Trophoblast cell (in vitro differentiated cells and primary cell): ENCODE measurements around the gene TK1.

Experiments used
- DNase-seq, 2 donors: peaks; one replicate each; pipeline ENCODE4 v3.0.0-alpha.2; 2016
- H2AFZ ChIP-seq: 2 replicates; pipeline ENCODE4 v1.6.1; 2013; ENCODE audit warnings: low read length, moderate library complexity, mild to moderate bottlenecking; ENCODE audit not compliant: insufficient read depth, poor library complexity
- H2AK5ac ChIP-seq: 2 replicates; pipeline ENCODE4 v1.6.1; 2013; ENCODE audit warnings: mild to moderate bottlenecking, low read length
- H2BK120ac ChIP-seq: 2 replicates; pipeline ENCODE4 v1.6.1; 2013; ENCODE audit warnings: low read length, mild to moderate bottlenecking, moderate library complexity; ENCODE audit not compliant: insufficient read depth, poor library complexity
- H2BK12ac ChIP-seq: 2 replicates; pipeline ENCODE4 v1.6.1; 2013; ENCODE audit warnings: mild to moderate bottlenecking, low read length, moderate library complexity
- H2BK5ac ChIP-seq: 2 replicates; pipeline ENCODE4 v1.6.1; 2013; ENCODE audit warnings: low read length, low read depth, moderate library complexity, mild to moderate bottlenecking; ENCODE audit not compliant: poor library complexity
- H3K14ac ChIP-seq: 2 replicates; pipeline ENCODE4 v1.6.1; 2013; ENCODE audit warnings: mild to moderate bottlenecking, low read length
- H3K18ac ChIP-seq: 2 replicates; pipeline ENCODE4 v1.6.1; 2013; ENCODE audit warnings: mild to moderate bottlenecking, low read length
- H3K23ac ChIP-seq: 2 replicates; pipeline ENCODE4 v1.6.1; 2013; ENCODE audit warnings: low read length
- H3K27ac ChIP-seq: 2 replicates; pipeline ENCODE4 v1.5.1; 2013; ENCODE audit warnings: low read depth, mild to moderate bottlenecking, inconsistent platforms, low read length, moderate library complexity
- H3K27me3 ChIP-seq: 2 replicates; pipeline ENCODE4 v1.6.1; 2013; ENCODE audit warnings: inconsistent platforms, mild to moderate bottlenecking, low read length, moderate library complexity; ENCODE audit not compliant: insufficient read depth
- H3K36me3 ChIP-seq, 2 experiments: 1 replicate in 1 of 2; 2 replicates in 1 of 2; pipeline ENCODE4 v1.6.1; 2013; ENCODE audit warnings: low read length in 2 of 2, mild to moderate bottlenecking in 2 of 2, moderate library complexity in 1 of 2; ENCODE audit not compliant: insufficient read depth in 2 of 2, control insufficient read depth in 1 of 2
- H3K4ac ChIP-seq: 2 replicates; pipeline ENCODE4 v1.6.1; 2013; ENCODE audit warnings: low read depth, mild to moderate bottlenecking, low read length, moderate library complexity
- H3K4me1 ChIP-seq, 2 experiments: 1 replicate in 1 of 2; 2 replicates in 1 of 2; pipeline ENCODE4 v1.6.1; 2013; ENCODE audit warnings: low read length in 2 of 2, mild to moderate bottlenecking in 2 of 2, moderate library complexity in 1 of 2; ENCODE audit not compliant: insufficient read depth in 2 of 2, control insufficient read depth in 1 of 2
- H3K4me2 ChIP-seq: 2 replicates; pipeline ENCODE4 v1.6.1; 2013; ENCODE audit warnings: inconsistent platforms, mild to moderate bottlenecking, low read length, moderate library complexity
- H3K4me3 ChIP-seq: 2 replicates; pipeline ENCODE4 v1.5.1; 2013; ENCODE audit warnings: mild to moderate bottlenecking, low read depth, low read length, inconsistent platforms
- H3K79me1 ChIP-seq: one replicate; pipeline ENCODE4 v1.6.1; 2013; ENCODE audit warnings: low read length
- H3K79me2 ChIP-seq: 2 replicates; pipeline ENCODE4 v1.6.1; 2013; ENCODE audit warnings: low read length, mild to moderate bottlenecking; ENCODE audit not compliant: control insufficient read depth, insufficient read depth, poor library complexity
- H3K9ac ChIP-seq: 2 replicates; pipeline ENCODE4 v1.6.1; 2013; ENCODE audit warnings: mild to moderate bottlenecking, low read length
- H3K9me3 ChIP-seq: 2 replicates; pipeline ENCODE4 v1.6.1; 2013; ENCODE audit warnings: low read depth, mild to moderate bottlenecking, control low read depth, inconsistent platforms, low read length; ENCODE audit not compliant: insufficient read depth
- H4K12ac ChIP-seq: 2 replicates; pipeline ENCODE4 v1.6.1; 2013; ENCODE audit warnings: low read depth, mild to moderate bottlenecking, low read length, moderate library complexity
- H4K8ac ChIP-seq: 2 replicates; pipeline ENCODE4 v1.6.1; 2013; ENCODE audit warnings: low read depth, mild to moderate bottlenecking, low read length, moderate library complexity
- H4K91ac ChIP-seq: one replicate; pipeline ENCODE4 v1.6.1; 2013; ENCODE audit warnings: low read depth, mild to moderate bottlenecking, low read length, moderate library complexity
- WGBS: extraction: QIAGEN DNeasy Blood & Tissue Kit; methylation state at CpG from one replicate; pipeline ENCODE4 v1.1.7; 2013; ENCODE audit warnings: missing lambda C conversion rate; ENCODE audit not compliant: insufficient read length, insufficient coverage; ENCODE audit errors: extremely low coverage; 5-methylcytosine and 5-hydroxymethylcytosine counted together

The TK1 gene

DNA sequence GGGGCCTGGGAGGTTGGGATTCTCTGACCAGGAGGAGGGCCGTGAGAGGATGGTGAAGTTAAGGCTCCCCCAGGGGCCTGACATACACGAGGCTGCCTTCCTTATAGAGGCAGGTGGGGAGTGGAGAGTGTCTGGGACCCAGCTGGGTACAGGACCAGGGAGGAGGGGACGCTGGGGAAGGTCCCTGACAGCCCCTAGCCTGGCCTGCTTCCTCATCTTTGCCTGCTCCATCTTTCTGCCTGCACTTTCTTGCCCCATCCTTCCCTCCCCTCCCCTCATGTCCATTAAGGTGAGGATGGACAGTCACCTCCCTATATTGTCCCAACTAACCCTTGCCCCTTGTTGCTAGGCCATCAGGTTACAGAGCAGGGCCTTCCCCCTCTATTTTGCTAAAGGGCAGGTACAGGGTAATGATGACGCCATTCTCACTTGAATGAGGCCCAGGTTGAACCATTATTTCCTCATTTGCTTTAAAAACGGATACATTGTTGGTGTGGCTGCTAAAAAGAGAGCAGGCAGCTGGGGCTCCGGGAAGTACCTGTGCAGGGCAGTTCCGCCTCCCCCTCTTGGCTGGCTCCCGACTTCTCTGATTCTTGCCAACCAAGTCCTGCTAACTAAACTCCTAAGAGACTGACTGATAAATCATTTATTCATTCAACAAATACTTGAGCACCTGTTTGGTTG lies 39.4 kb downstream of the TK1 start:
- Histone ChIP-seq H3K4me1 (peaks cover 2 to 5% of the 10 kb centered on the region in 2 experiments), H3K4ac (no peak overlapping the region), H3K27me3 (no peaks in the 10 kb centered on the region), H3K79me2 (no peaks in the 10 kb centered on the region), H2BK5ac (no peak overlapping the region), H3K9me3 (no peaks in the 10 kb centered on the region), H4K8ac (no peak overlapping the region), H2AFZ (no peak overlapping the region), H4K12ac (no peak overlapping the region), H3K23ac (no peak overlapping the region), H3K4me2 (no peak overlapping the region), H3K36me3 (no peaks in the 10 kb centered on the region), H3K4me3 (no peak overlapping the region), H2AK5ac (no peak overlapping the region), H2BK12ac (no peak overlapping the region), H3K27ac (no peak overlapping the region), H3K14ac (no peak overlapping the region), H2BK120ac (no peak overlapping the region), H3K18ac (no peak overlapping the region), H3K79me1 (no peaks in the 10 kb centered on the region), H3K9ac (no peak overlapping the region), H4K91ac (no peak overlapping the region)
- no CpG with 5 or more reads among the region's 8 CpGs for WGBS
- DNase-seq = no peak

- Histone ChIP-seq H2BK5ac (no peak overlapping the region), H4K91ac (no peak overlapping the region), H3K79me1 (no peaks in the 10 kb centered on the region), H3K4ac (no peak overlapping the region), H3K36me3 (no peaks in the 10 kb centered on the region), H3K4me2 (no peak overlapping the region), H3K79me2 (no peaks in the 10 kb centered on the region), H3K9me3 (no peaks in the 10 kb centered on the region), H3K9ac (no peak overlapping the region), H3K27me3 (no peaks in the 10 kb centered on the region), H3K4me3 (no peak overlapping the region), H3K23ac (no peak overlapping the region), H2BK120ac (no peak overlapping the region), H3K14ac (no peak overlapping the region), H2BK12ac (no peak overlapping the region), H2AFZ (no peak overlapping the region), H4K8ac (no peak overlapping the region), H3K18ac (no peak overlapping the region), H3K27ac (no peak overlapping the region), H3K4me1 (peaks cover 2 to 4% of the 10 kb centered on the region in 2 experiments), H2AK5ac (no peak overlapping the region), H4K12ac (no peak overlapping the region)
- DNase-seq = no peak
- no CpG with 5 or more reads among the region's 6 CpGs for WGBS
Observed at GRCh38 chr17:78146881-78147280, 40.0 kb downstream of the TK1 start.

DNA sequence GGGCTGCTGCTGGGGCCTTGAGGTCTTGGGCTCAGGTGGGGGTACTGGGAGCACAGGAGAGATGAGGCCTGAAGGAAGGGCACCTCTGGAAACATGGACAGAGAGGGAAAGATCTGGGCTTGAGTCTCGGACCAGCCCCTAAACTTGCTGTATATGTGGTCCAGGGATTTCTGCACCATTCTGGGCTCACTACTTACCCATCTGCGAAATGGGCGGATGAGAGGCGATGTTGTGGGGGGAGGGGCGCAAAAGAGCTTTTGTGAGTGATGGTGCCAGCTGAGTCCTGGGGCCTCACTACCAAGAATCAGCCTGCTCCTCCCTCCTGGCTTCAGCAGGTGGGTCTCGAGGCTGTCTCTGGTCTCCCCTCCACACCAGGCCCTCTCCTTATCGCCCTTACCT lies 40.4 kb downstream of the TK1 start:
- H2AFZ ChIP-seq = no peak overlapping the region
- WGBS = no CpG with 5 or more reads among the region's 7 CpGs
- peaks cover 2% of the 10 kb centered on the region in 2 experiments for H3K4me1 ChIP-seq
- H3K18ac ChIP-seq = no peak overlapping the region
- H3K14ac ChIP-seq = no peak overlapping the region
- no peak overlapping the region for H2BK12ac ChIP-seq
- no peak overlapping the region for H4K12ac ChIP-seq
- no peak overlapping the region for H4K8ac ChIP-seq
- H2BK5ac ChIP-seq = no peak overlapping the region
- no peak overlapping the region for H3K23ac ChIP-seq
- no peak overlapping the region for H3K4ac ChIP-seq
- H4K91ac ChIP-seq = no peak overlapping the region
- no peak overlapping the region for H2AK5ac ChIP-seq
- no peaks in the 10 kb centered on the region for H3K79me2 ChIP-seq
- no peak overlapping the region for H3K9ac ChIP-seq
- no peaks in the 10 kb centered on the region for H3K36me3 ChIP-seq
- no peaks in the 10 kb centered on the region for H3K27me3 ChIP-seq
- H3K27ac ChIP-seq = no peak overlapping the region
- H3K4me2 ChIP-seq = no peak overlapping the region
- no peak overlapping the region for H2BK120ac ChIP-seq
- H3K79me1 ChIP-seq = no peaks in the 10 kb centered on the region
- no peaks in the 10 kb centered on the region for H3K9me3 ChIP-seq
- H3K4me3 ChIP-seq = no peak overlapping the region
- no peak for DNase-seq

GRCh38 chr17:78144736-78145641 lies 41.9 kb downstream of the TK1 start:
- no peak overlapping the region for H3K9ac ChIP-seq
- H3K79me1 ChIP-seq = no peaks in the 10 kb centered on the region
- no peak overlapping the region for H3K18ac ChIP-seq
- H3K14ac ChIP-seq = no peak overlapping the region
- no peak overlapping the region for H4K12ac ChIP-seq
- H3K36me3 ChIP-seq = no peaks in the 10 kb centered on the region
- H3K79me2 ChIP-seq = no peaks in the 10 kb centered on the region
- H3K27me3 ChIP-seq = no peaks in the 10 kb centered on the region
- H2AK5ac ChIP-seq = no peak overlapping the region
- no peak overlapping the region for H3K4me3 ChIP-seq
- H2BK120ac ChIP-seq = no peak overlapping the region
- no peak overlapping the region for H4K91ac ChIP-seq
- no peak overlapping the region for H3K4ac ChIP-seq
- no peak overlapping the region for H2AFZ ChIP-seq
- no peaks in the 10 kb centered on the region for H3K4me1 ChIP-seq
- H3K23ac ChIP-seq = no peak overlapping the region
- no peak for DNase-seq
- H2BK12ac ChIP-seq = no peak overlapping the region
- no peak overlapping the region for H3K27ac ChIP-seq
- H4K8ac ChIP-seq = no peak overlapping the region
- H3K9me3 ChIP-seq = peaks cover 4% of the 10 kb centered on the region
- H3K4me2 ChIP-seq = no peak overlapping the region
- WGBS = no CpG with 5 or more reads among the region's 18 CpGs
- H2BK5ac ChIP-seq = no peak overlapping the region
